Mucosa of gallbladder (tissue), 1 donor: ENCODE measurements around the gene TCHP. TPM values are rescaled to one million over a fixed set of nuclear protein-coding genes. Genes with fewer than 3 reads are reported as not detected.

ENCODE experiments used
- DNase-seq: peaks from one replicate; pipeline ENCODE4 v3.0.0-alpha.2; 2020; ENCODE audit warnings: low spot score
- total RNA-seq: library from RNA; stranded (reverse); gene quantifications from one replicate; pipeline ENCODE4 v1.2.1, GENCODE V29; 2021
- donor health status: DM: no; HTN: no; CAD: no.

The TCHP gene
- total RNA-seq, 1 donor from 2014 or later = 18.8 TPM

DNA sequence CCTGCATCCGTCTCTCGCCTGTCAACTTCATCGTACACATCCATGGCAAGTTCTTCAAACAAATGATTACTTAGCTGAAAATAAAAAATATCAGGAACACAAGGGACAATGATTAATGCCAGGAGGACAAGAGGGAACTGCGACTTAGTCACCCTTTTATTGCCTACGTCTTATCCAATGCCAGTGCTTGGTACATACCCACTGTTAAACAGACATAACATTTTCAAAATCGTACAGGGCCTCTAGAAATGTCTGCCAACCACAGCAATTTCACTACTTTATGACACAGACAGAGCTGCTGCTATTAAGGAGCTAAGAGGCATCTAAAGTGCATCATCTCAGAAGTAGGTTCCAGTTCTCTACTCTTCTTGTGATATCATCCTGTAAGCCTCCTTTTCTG lies 61.5 kb downstream of the TCHP start:
- DNase-seq = no peak

DNA sequence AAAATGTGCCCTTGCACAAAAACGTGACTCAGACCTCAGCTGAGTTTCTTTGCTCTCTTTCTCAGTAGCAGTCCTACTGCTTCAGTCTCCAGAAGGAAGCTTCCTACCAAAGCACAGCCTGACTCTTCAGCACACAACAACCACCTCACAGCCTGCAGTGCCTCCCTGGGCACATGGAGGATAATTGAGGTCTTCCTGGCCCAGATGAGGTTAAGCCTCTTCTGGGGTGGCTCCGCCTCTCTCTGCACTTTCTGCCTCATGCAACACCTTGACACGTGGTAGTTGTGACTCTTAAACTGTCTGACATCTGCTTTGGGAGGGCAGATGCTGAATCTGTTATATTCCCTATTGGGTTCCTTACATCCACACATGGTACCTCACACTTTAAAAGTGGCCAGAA lies 62.3 kb downstream of the TCHP start:
- DNase-seq = no peak

DNA sequence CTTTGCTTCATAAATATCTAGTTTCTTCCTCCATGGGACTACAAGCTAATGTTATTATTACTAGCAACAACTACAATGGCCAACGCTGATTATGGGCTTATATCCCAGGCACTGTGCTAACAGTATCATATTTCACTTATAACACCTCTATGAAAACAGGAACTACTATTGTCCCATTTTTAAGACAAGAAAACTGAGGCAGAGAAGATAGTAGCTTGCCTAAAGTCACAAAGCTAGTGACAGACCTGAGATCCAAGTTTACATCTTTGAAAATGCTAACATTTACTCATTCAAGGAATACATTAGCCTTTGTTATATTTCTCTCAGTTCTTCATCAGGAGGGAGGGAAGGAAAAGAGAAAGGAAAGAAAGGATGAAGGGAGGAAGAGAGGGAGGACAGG lies 63.3 kb downstream of the TCHP start:
- no peak for DNase-seq

DNA sequence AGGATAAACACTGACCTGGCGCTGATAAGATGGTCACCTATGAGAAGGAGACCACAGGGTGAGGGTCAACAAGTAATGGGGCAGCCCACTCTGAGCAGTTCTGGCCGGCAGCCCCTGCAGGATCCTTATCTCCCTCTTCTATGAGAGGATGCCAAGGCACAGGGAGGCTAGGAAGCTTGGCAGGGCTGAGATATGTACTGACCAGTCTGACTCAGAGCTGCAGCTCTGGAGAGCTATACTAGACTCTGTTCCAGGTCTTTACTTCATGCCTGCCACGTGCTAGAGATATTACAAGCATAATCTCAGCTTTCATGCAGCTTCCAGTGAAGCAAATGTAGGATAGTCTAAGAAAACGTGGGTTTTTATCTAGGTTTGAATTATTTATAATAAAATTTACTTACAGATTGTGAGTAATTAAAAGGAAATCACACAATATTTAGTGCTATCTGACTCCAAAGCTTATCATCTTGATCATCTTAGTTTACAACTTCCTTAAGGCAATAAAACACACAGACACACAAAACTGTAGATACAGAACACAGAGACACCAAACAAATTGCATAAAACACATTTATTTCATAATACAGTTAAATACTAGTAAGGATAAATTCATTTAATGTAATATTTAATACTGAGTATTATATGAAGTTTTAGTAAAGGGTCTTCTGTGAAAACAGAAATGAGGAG lies 63.8 kb downstream of the TCHP start:
- peak; percentile 22 for DNase-seq

DNA sequence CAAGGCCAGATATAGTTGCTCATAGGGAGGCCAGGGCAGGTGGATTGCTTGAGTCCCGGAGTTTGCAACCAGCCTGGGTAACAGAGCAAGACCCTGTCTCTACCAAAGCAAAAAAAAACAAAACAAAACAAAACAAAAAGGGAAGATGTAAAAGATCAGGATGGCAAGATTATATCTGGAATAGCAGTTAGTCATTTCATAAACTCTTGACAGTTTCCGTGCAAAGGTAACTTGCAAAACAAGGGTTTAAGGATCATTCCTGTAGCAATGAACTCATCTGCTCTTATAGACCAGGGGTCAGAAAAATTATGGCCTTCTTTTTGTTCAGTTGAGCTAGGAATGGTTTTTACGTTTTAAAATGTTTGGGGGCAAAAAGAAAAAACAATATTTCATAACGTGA lies 66.5 kb downstream of the TCHP start:
- DNase-seq = no peak

DNA sequence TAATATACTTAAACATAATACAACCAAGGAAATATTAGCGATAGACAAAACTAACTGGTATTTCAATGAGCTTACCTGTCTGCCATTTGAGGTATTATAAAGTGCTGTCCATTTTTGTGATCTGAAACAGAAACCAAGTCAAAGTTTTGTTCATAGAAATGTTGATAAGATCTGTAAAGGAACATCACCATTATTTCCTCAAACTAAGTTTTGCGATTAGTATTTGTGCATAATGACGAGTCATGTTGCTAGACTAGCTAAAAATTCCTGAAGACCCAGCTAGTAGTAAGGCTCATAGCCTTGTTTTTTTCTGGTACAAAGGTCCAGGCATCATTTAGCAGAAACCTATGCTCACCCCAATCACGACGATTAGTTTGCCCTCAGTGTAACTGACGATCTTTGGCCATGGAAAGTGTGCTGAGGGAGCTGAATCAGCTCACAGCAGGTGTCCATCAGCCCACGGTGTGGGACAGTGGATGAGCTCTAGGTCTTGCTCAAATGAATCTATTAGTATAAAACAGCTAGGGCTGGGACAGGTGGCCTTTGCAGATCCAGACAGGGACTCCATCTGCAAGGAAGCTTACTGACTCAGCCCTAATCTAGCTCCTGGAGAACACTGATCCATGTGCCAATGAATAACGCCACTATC lies 67.4 kb downstream of the TCHP start:
- DNase-seq = no peak

Other genes starting within 250 kb of the TCHP start
- gene FAM222A, start 186.4 kb upstream of the TCHP start, total RNA-seq = 11.0 TPM
- 2.1 TPM for gene TRPV4, start 66.9 kb upstream of the TCHP start, total RNA-seq
- gene GLTP, start 19.7 kb upstream of the TCHP start, total RNA-seq = 28.2 TPM
- 43.6 TPM for gene GIT2, start 96.1 kb downstream of the TCHP start, total RNA-seq
- gene ANKRD13A, start 99.2 kb downstream of the TCHP start, total RNA-seq = 54.3 TPM
- 21.2 TPM for gene C12orf76, start 148.2 kb downstream of the TCHP start, total RNA-seq
- 17.3 TPM for gene IFT81, start 224.1 kb downstream of the TCHP start, total RNA-seq